HL-60 (cell line): ENCODE results near the gene PROZ.

Experiments used
- CTCF ChIP-seq: IDR thresholded peaks from one replicate; pipeline ENCODE4 v1.5.1; 2011; ENCODE audit warnings: low read length, control low read depth, inconsistent platforms; ENCODE audit not compliant: insufficient read depth
- GABPA ChIP-seq: IDR thresholded peaks from 2 replicates; pipeline ENCODE4 v1.6.1; 2012; ENCODE audit warnings: low read depth
- POLR2AphosphoS5 ChIP-seq: IDR thresholded peaks from 2 replicates; pipeline ENCODE4 v1.6.1; 2012; ENCODE audit warnings: low read depth
- SPI1 ChIP-seq: IDR thresholded peaks from 2 replicates; pipeline ENCODE4 v1.6.1; 2012; ENCODE audit warnings: low read depth, mild to moderate bottlenecking, borderline replicate concordance

- no peak for TF ChIP-seq CTCF
- no peak for TF ChIP-seq GABPA
- no peak for TF ChIP-seq POLR2AphosphoS5
- TF ChIP-seq SPI1 = no peak
Measured at GRCh38 chr13:113129480-113129879, 29.0 kb upstream of the PROZ start.
